HG03354 (cell line): ENCODE results near the gene MPZL1.
"Not testable (repeated sequence)": the region's sequence is repeated elsewhere in the genome, so short reads cannot be mapped to it uniquely, and the experiment has no call there.

Experiments
- ATAC-seq: cut with Tn5 transposase; IDR thresholded peaks from one replicate; pipeline ENCODE4 v1.9.1; 2021; ENCODE audit warnings: mild to moderate bottlenecking; ENCODE audit not compliant: unreplicated experiment, poor library complexity, severe bottlenecking

The MPZL1 gene

DNA sequence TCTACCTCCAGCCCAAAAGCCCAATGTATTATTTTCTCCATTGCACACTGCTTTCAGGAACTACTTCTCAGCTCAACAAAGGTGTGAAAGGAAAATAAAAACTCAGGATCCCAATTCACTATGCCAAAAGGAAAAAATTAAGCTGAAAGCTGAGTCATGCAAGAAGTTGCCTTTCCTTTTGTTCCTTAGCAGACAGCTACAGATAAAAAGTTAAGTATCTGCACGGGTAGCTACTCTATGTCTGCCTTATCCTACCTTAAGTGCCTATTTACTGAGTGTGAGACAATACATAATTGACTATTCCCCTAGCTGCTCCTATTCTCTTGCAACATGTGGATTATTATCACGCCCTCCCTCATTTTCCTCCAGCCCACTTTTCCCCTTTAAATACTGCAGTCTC, 108.1 kb downstream of the MPZL1 start:
- ATAC-seq, result no peak

GRCh38 chr1:167830668-167831067, 108.9 kb downstream of the MPZL1 start:
- not testable (repeated sequence) for ATAC-seq

GRCh38 chr1:167832693-167833092, 110.9 kb downstream of the MPZL1 start:
- no peak for ATAC-seq

- no peak for ATAC-seq
Observed at GRCh38 chr1:167833904-167834303, 112.1 kb downstream of the MPZL1 start.

DNA sequence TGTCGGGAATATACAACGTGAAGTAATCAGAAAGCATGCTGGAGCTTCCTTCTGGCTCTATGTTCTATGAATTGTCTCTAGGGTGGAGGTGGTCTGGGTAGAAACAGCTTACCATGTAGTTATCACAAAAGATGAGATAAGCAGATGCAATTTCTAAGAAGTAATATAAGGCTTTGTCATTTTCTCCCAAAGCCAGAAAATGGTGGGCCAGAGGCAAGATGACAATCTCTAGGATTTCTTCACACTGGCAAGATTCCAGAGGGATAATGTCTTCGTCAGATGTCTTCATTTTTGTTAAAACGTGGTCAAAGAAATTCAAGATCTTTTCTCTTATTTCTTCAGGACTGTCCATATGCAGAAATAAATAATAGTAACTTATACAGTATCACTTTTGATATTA, 114.4 kb downstream of the MPZL1 start:
- no peak for ATAC-seq

GRCh38 chr1:167837326-167837725, 115.5 kb downstream of the MPZL1 start:
- ATAC-seq, result no peak

DNA sequence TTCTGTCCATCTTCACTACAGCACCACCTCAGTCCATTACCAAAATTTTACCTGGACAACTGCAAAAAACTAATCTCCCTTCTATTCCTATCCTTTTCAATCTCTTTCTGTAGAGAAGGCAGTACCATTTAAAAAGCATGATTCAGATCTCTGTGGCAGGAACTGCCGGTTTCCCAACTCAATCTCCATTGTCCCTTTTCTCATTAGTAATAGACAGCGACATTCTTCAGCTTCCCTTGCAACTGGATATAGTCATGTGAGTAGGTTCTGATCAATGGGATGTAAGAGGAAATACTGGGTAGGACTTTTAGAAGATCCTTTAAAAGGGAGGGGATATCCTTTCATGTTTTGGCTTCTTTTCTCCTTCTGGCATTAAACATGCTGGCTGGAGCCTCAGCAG, 117.2 kb downstream of the MPZL1 start:
- ATAC-seq, result no peak
